IPS-20b (cell line): ENCODE data around the gene DAAM1.

Experiments
- H3K27ac ChIP-seq: one replicate; pipeline ENCODE4 v1.5.1; 2013; ENCODE audit warnings: low read length
- H3K27me3 ChIP-seq: 2 replicates; pipeline ENCODE4 v1.6.1; 2013; ENCODE audit warnings: mild to moderate bottlenecking, low read length, inconsistent platforms; ENCODE audit not compliant: insufficient read depth
- H3K36me3 ChIP-seq: 2 replicates; pipeline ENCODE4 v1.6.1; 2013; ENCODE audit warnings: low read depth, mild to moderate bottlenecking, inconsistent platforms, low read length, moderate library complexity; ENCODE audit not compliant: insufficient read depth
- H3K4me1 ChIP-seq: 2 replicates; pipeline ENCODE4 v1.6.1; 2013; ENCODE audit warnings: mild to moderate bottlenecking, control low read depth, inconsistent platforms, low read length, moderate library complexity; ENCODE audit not compliant: insufficient read depth
- H3K4me3 ChIP-seq: 2 replicates; pipeline ENCODE4 v1.5.1; 2013; ENCODE audit warnings: mild to moderate bottlenecking, low read length, inconsistent platforms
- H3K9ac ChIP-seq: 2 replicates; pipeline ENCODE4 v1.6.1; 2013; ENCODE audit warnings: low read depth, mild to moderate bottlenecking, inconsistent platforms, low read length, moderate library complexity
- H3K9me3 ChIP-seq: 2 replicates; pipeline ENCODE4 v1.6.1; 2013; ENCODE audit warnings: mild to moderate bottlenecking, low read depth, low read length, inconsistent platforms; ENCODE audit not compliant: insufficient read depth

The DAAM1 gene

DNA sequence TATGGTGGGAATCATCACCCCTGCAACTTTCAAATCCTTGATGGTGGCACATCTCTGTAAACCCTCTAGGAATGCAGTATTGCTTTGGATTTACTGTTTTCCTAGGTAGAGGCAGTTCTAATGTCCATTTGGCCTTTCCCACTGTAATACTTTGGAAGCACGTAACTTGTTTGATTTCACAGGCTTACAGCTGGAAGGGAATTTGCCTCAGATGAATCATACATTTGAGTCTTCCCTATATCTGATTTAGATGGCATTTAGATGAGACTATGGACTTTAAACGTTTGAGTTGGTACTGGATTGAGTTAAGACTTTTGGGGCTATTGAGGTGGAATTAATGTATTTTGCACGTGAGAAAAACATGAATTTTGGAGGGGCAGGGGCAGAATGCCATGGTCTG, 35.9 kb downstream of the DAAM1 start:
- Histone ChIP-seq H3K27me3 (no peaks in the 10 kb centered on the region), H3K9ac (no peak overlapping the region), H3K27ac (no peak overlapping the region), H3K9me3 (no peaks in the 10 kb centered on the region), H3K4me1 (peaks cover 8% of the 10 kb centered on the region), H3K36me3 (no peaks in the 10 kb centered on the region), H3K4me3 (no peak overlapping the region)

DNA sequence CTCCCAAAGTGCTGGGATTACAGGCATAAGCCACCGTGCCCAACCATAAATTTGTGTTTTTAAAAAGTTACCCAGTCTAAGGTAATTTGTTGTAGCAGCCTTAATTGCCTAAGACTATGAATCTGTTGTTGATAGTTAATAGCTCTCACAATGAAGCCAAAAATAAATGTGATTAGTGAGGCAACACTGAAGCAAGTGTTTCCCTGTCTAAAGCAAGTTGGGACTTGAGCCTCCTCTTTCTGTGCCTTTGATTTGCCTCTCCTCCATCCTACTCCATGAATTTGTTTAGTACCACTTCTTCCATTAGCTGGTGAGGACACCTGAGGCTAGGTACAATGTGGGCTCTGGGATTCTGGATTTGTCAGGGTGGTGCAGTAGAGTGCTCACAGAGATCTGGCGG, 36.8 kb downstream of the DAAM1 start:
- H3K9ac ChIP-seq, result no peak overlapping the region
- no peak overlapping the region for H3K4me3 ChIP-seq
- no peak overlapping the region for H3K27ac ChIP-seq
- no peaks in the 10 kb centered on the region for H3K27me3 ChIP-seq
- no peaks in the 10 kb centered on the region for H3K9me3 ChIP-seq
- H3K4me1 ChIP-seq, result peaks cover 8% of the 10 kb centered on the region
- no peaks in the 10 kb centered on the region for H3K36me3 ChIP-seq

- no peaks in the 10 kb centered on the region for H3K27me3 ChIP-seq
- no peaks in the 10 kb centered on the region for H3K4me1 ChIP-seq
- no peaks in the 10 kb centered on the region for H3K9me3 ChIP-seq
- H3K9ac ChIP-seq, result no peak overlapping the region
- H3K36me3 ChIP-seq, result no peaks in the 10 kb centered on the region
- no peak overlapping the region for H3K27ac ChIP-seq
- H3K4me3 ChIP-seq, result no peak overlapping the region
Observed at GRCh38 chr14:59228421-59228820, 40.0 kb downstream of the DAAM1 start.

- no peak overlapping the region for H3K27ac ChIP-seq
- H3K9me3 ChIP-seq, result no peaks in the 10 kb centered on the region
- H3K27me3 ChIP-seq, result no peaks in the 10 kb centered on the region
- H3K9ac ChIP-seq, result no peak overlapping the region
- H3K36me3 ChIP-seq, result no peaks in the 10 kb centered on the region
- H3K4me3 ChIP-seq, result no peak overlapping the region
- H3K4me1 ChIP-seq, result no peaks in the 10 kb centered on the region
Observed at GRCh38 chr14:59229653-59230406, 41.4 kb downstream of the DAAM1 start.

DNA sequence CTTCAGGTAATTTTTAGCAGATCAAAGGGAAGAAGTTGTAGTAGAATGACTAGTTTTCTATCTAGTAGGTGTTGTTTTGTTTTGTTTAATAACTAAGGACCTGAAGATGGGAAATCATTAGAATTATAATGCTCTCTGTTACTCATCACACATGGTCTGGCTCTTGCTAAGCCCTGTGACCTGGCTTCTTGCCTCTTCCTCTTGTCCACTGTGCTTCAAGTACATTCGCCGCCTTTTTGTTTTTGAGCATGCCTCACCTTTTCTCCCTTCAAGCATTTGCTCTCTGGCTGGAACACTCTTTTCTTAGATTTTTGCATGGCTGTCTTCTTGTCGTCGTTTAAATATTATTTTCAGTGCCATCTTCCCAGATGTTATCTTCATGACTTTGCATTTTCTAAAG, 47.7 kb downstream of the DAAM1 start:
- Histone ChIP-seq H3K27me3 (no peaks in the 10 kb centered on the region), H3K4me3 (no peak overlapping the region), H3K4me1 (peaks cover 11% of the 10 kb centered on the region; the same call in 1 of the 2 replicates), H3K36me3 (no peaks in the 10 kb centered on the region), H3K27ac (no peak overlapping the region), H3K9ac (no peak overlapping the region), H3K9me3 (no peaks in the 10 kb centered on the region)

DNA sequence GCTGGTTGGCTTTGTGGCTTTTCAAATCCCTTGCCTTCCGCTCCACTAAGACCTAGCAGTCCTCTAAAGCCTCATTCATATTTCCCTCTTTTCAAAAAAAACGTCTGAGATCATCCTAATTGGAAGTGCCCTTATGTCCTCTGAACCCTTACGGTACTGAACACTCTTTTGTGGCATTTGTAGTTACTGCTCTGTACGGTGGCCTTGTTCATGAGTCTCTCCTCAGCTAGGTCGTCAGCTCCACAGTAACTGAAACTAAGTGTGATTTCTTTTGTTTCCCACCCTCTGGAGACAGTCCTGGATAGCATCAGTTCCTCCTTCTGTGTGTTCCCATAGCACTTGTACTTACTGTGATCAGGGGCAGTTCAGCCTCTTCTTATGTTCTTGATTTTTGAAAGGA, 49.7 kb downstream of the DAAM1 start:
- no peaks in the 10 kb centered on the region for H3K27me3 ChIP-seq
- no peak overlapping the region for H3K4me3 ChIP-seq
- H3K9me3 ChIP-seq, result no peaks in the 10 kb centered on the region
- no peaks in the 10 kb centered on the region for H3K36me3 ChIP-seq
- H3K27ac ChIP-seq, result no peak overlapping the region
- H3K9ac ChIP-seq, result no peak overlapping the region
- peaks cover 11% of the 10 kb centered on the region; the same call in 1 of the 2 replicates for H3K4me1 ChIP-seq

DNA sequence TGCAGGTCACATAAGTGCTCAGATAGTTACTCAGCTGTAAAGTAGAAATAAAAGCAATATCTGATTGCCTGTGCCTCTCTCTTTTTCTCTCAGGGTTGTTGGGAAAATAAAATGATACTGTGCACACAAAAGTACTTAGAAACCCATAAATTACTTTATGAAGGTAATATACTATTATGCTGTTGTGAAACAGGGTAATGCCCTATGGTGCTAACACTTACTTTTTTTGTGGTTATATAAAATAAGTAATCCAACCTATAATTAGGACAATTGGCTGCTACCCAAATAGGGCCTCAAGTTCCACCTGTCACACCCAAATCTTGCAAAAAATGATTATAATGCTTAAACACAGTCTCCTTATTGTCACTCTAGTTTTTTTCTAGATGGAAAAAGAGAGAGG, 50.6 kb downstream of the DAAM1 start:
- Histone ChIP-seq H3K36me3 (no peaks in the 10 kb centered on the region), H3K27ac (no peak overlapping the region), H3K27me3 (no peaks in the 10 kb centered on the region), H3K9me3 (no peaks in the 10 kb centered on the region), H3K9ac (no peak overlapping the region), H3K4me3 (no peak overlapping the region), H3K4me1 (peaks cover 11% of the 10 kb centered on the region; the same call in 1 of the 2 replicates)

DNA sequence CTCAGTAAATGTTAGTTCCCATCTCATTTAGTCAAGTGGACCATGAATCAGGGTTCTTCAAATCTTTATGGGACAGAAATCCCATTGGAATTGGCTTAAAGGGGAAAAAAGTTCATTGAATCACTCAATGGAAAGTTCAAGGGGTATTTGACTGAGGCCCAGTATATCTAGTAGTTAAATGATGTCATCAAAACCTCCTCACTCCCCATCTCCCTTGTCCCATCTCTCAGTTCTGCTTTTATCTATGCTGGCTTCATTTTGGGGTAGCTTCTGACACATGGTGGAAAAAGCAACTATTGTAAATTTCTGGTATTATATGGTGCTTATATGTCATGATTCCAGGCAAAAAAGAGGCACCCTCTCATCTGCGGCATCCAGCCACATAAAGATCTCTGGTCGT, 51.9 kb downstream of the DAAM1 start:
- no peaks in the 10 kb centered on the region for H3K27me3 ChIP-seq
- no peak overlapping the region for H3K9ac ChIP-seq
- peaks cover 11% of the 10 kb centered on the region; the same call in 1 of the 2 replicates for H3K4me1 ChIP-seq
- H3K9me3 ChIP-seq, result no peaks in the 10 kb centered on the region
- H3K4me3 ChIP-seq, result no peak overlapping the region
- H3K36me3 ChIP-seq, result no peaks in the 10 kb centered on the region
- H3K27ac ChIP-seq, result no peak overlapping the region

GRCh38 chr14:59241121-59241520, 52.7 kb downstream of the DAAM1 start:
- Histone ChIP-seq H3K36me3 (no peaks in the 10 kb centered on the region), H3K9ac (no peak overlapping the region), H3K4me3 (no peak overlapping the region), H3K4me1 (peaks cover 9% of the 10 kb centered on the region; the same call in 1 of the 2 replicates), H3K9me3 (no peaks in the 10 kb centered on the region), H3K27ac (no peak overlapping the region), H3K27me3 (no peaks in the 10 kb centered on the region)

- Histone ChIP-seq H3K9me3 (no peaks in the 10 kb centered on the region), H3K27me3 (no peaks in the 10 kb centered on the region), H3K9ac (no peak overlapping the region), H3K4me1 (peaks cover 5% of the 10 kb centered on the region; the same call in 1 of the 2 replicates), H3K4me3 (no peak overlapping the region), H3K36me3 (no peaks in the 10 kb centered on the region), H3K27ac (no peak overlapping the region)
Observed at GRCh38 chr14:59243174-59243573, 54.7 kb downstream of the DAAM1 start.

- H3K27ac ChIP-seq, result no peak overlapping the region
- peaks cover 7% of the 10 kb centered on the region for H3K4me1 ChIP-seq
- no peak overlapping the region for H3K4me3 ChIP-seq
- no peaks in the 10 kb centered on the region for H3K27me3 ChIP-seq
- no peaks in the 10 kb centered on the region for H3K36me3 ChIP-seq
- H3K9ac ChIP-seq, result no peak overlapping the region
- H3K9me3 ChIP-seq, result no peaks in the 10 kb centered on the region
Observed at GRCh38 chr14:59244581-59244980, 56.1 kb downstream of the DAAM1 start.

DNA sequence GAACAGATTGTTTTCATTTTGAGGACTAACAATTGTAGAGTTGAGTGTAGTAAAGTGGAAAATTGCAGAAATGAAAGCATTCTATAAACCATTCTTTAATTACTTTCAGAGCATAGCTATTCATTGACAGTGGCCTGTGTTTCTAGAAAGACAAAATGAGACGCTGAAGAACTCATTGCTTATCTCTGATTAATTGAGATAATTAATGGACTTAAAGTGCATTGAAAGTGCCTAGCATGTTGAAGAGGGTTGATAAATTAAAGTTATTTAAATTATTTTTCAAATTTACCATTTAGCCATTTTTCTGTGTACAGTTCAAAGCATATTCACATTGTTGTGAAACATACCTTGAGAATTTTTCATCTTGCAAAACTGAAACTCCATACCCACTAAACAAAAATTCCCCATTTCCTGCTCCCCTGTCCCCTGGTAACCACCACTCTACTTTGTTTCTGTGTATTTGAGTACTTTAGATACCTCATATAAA, 57.4 kb downstream of the DAAM1 start:
- Histone ChIP-seq H3K27ac (no peak overlapping the region), H3K36me3 (no peaks in the 10 kb centered on the region), H3K9me3 (no peaks in the 10 kb centered on the region), H3K27me3 (no peaks in the 10 kb centered on the region), H3K4me3 (no peak overlapping the region), H3K9ac (no peak overlapping the region), H3K4me1 (peaks cover 7% of the 10 kb centered on the region)
